HepG2 (cell line): Measurements from ENCODE around the gene KISS1. TPM values are rescaled to one million over a fixed set of nuclear protein-coding genes. Genes with fewer than 3 reads are reported as not detected.

Experiments
- ATAC-seq: fragments of 200-7000 bp; cut with Tn5 transposase; 3 replicates; pipeline ENCODE4 v1.9.1; 2020; ENCODE audit warnings: mild to moderate bottlenecking, moderate library complexity
- BruUV-seq: library from RNA; stranded (reverse); fragments of 400-500 nt; replicated peaks from 2 replicates; lab custom pipeline; 2021; lab: Mats Ljungman, UMichigan
- CTCF ChIA-PET: fragments of 300-600 bp; formaldehyde crosslinking; extraction: SDS; loops from one replicate; lab custom pipeline; 2021; ENCODE audit warnings: low total read pairs, inconsistent platforms, low intra/inter-chr PET ratio; lab: Yijun Ruan, JAX
- POLR2A ChIA-PET: fragments of 350-600 bp; sonication (Branson Sonifier 250); formaldehyde crosslinking; loops from one replicate; lab custom pipeline; 2020; ENCODE audit warnings: antibody characterized with exemption, inconsistent platforms; lab: Yijun Ruan, JAX
- DNase-seq: peaks from one replicate; pipeline ENCODE4 v3.0.0-alpha.2; 2015; ENCODE audit warnings: low spot score
- FAIRE-seq: peaks from 3 replicates; lab custom pipeline; 2011; peaks lifted over from hg19 to GRCh38; lab: Jason Lieb, UNC
- H2AFZ ChIP-seq: one replicate; pipeline ENCODE4 v1.6.1; 2011; ENCODE audit warnings: low read length, inconsistent platforms
- H3K27ac ChIP-seq: fragments of 300-600 bp; 3 replicates; pipeline ENCODE4 v1.8.0; 2011; ENCODE audit warnings: mixed run types, mild to moderate bottlenecking, mixed read lengths, low read length, inconsistent platforms; ENCODE audit not compliant: insufficient read depth; ENCODE audit errors: extremely low read length
- H3K27me3 ChIP-seq, 2 experiments: fragments of 200-600 bp in 1 of 2; 2 replicates in 1 of 2; 3 replicates in 1 of 2; pipeline versions ENCODE4 v1.6.0 to v1.8.0; 2011; ENCODE audit warnings: low read length in 2 of 2, mild to moderate bottlenecking in 2 of 2, moderate library complexity in 2 of 2, inconsistent platforms in 1 of 2; ENCODE audit not compliant: insufficient read depth in 2 of 2, control insufficient read depth in 1 of 2
- H3K36me3 ChIP-seq, 2 experiments: fragments of 200-600 bp in 1 of 2; replicated peaks in 1 of 2; 2 replicates in 1 of 2; 3 replicates in 1 of 2; pipeline versions ENCODE4 v1.5.1 to v1.8.0; 2011; ENCODE audit warnings: low read length in 2 of 2, inconsistent platforms in 1 of 2; ENCODE audit not compliant: insufficient read depth in 2 of 2, control insufficient read depth in 1 of 2
- H3K4me1 ChIP-seq: 2 replicates; pipeline ENCODE4 v1.5.1; 2012; ENCODE audit warnings: low read length, inconsistent platforms; ENCODE audit not compliant: insufficient read depth
- H3K4me2 ChIP-seq: 2 replicates; pipeline ENCODE4 v1.6.0; 2011; ENCODE audit warnings: low read depth, low read length, inconsistent platforms
- H3K4me3 ChIP-seq, 3 experiments: fragments of 200-600 bp in 1 of 3; sonication (generic), shearing (Covaris generic) in 1 of 3; replicated peaks in 1 of 3; 2 replicates each; pipeline ENCODE4 v1.5.1; 2011 to 2016; ENCODE audit warnings: low read length in 3 of 3, inconsistent platforms in 2 of 3, low read depth in 2 of 3, mild to moderate bottlenecking in 2 of 3, control low read depth in 1 of 3, mixed read lengths in 1 of 3; ENCODE audit not compliant: insufficient read depth in 1 of 3
- H3K79me2 ChIP-seq: one replicate; pipeline ENCODE4 v1.6.1; 2011; ENCODE audit warnings: low read length, inconsistent platforms; ENCODE audit not compliant: insufficient read depth
- H3K9ac ChIP-seq: 2 replicates; pipeline ENCODE4 v1.6.0; 2011; ENCODE audit warnings: mild to moderate bottlenecking, low read depth, low read length, inconsistent platforms; ENCODE audit not compliant: insufficient read depth
- H3K9me3 ChIP-seq: 2 replicates; pipeline ENCODE4 v1.5.1; 2012; ENCODE audit warnings: mild to moderate bottlenecking, low read length
- H4K20me1 ChIP-seq: 2 replicates; pipeline ENCODE4 v1.6.0; 2011; ENCODE audit warnings: inconsistent platforms, mild to moderate bottlenecking, low read length, moderate library complexity; ENCODE audit not compliant: insufficient read depth
- FOXK1 ChIP-seq: sonication (generic); formaldehyde crosslinking; IDR thresholded peaks from 2 replicates; pipeline ENCODE4 v1.4.0; 2020; ENCODE audit warnings: low read depth, missing genetic modification reagents, borderline replicate concordance
- KAT8 ChIP-seq: IDR thresholded peaks from 2 replicates; pipeline ENCODE4 v1.6.1; 2016; ENCODE audit warnings: missing genetic modification reagents, missing compliant biosample characterization
- RORA ChIP-seq: sonication (generic); formaldehyde crosslinking; IDR thresholded peaks from 2 replicates; pipeline ENCODE4 v1.5.0; 2020; ENCODE audit warnings: mild to moderate bottlenecking, missing genetic modification reagents, moderate library complexity
- SP2 ChIP-seq: sonication (generic); formaldehyde crosslinking; IDR thresholded peaks from 2 replicates; pipeline ENCODE4 v1.5.1; 2020; ENCODE audit warnings: mild to moderate bottlenecking, missing genetic modification reagents
- ZNF577 ChIP-seq: sonication (generic); formaldehyde crosslinking; IDR thresholded peaks from 2 replicates; pipeline ENCODE4 v1.4.0; 2020; ENCODE audit warnings: mild to moderate bottlenecking, low read depth, missing genetic modification reagents, borderline replicate concordance
- WGBS: methylation state at CpG from one replicate; pipeline ENCODE4 v1.1.6; 2017; ENCODE audit warnings: low lambda C conversion rate; 5-methylcytosine and 5-hydroxymethylcytosine counted together
- in situ Hi-C: cut with HindIII; loops from 2 replicates; pipeline ENCODE4 v1.10.0; 2017; ENCODE audit warnings: low pct_unique_long_range_greater_than_20kb; ENCODE audit not compliant: extremely low pct_ligation_motif_present
- intact Hi-C: fragments of 100-400 bp; cut with micrococcal nuclease; formaldehyde crosslinking; loops from one replicate; pipeline ENCODE4 v1.10.0; 2022; ENCODE audit not compliant: unreplicated experiment
- polyA plus RNA-seq, 8 experiments: library from polyadenylated mRNA; depleted of rRNA in 3 of 8; stranded (reverse) in 7 of 8; unstranded in 1 of 8; fragments of >200 nt; fragmentation: Illumina TruSeq in 4 of 8; extraction: Trizol in 4 of 8; gene quantifications; 2 replicates each; pipeline versions ENCODE4 v1.2.1 to v1.2.3, GENCODE V29; 2011 to 2016; ENCODE audit warnings: low read depth in 4 of 8, missing spikeins in 1 of 8, mixed read lengths in 1 of 8; ENCODE audit not compliant: insufficient read depth in 1 of 8
- total RNA-seq, 5 experiments: library from RNA; depleted of rRNA; stranded (reverse); fragments of >200 nt; fragmentation: Illumina TruSeq; extraction: Trizol; gene quantifications; 2 replicates each; pipeline ENCODE4 v1.2.3, GENCODE V29; 2016; ENCODE audit warnings: low read depth in 1 of 5
- TF ChIP-seq, protein P1 (sequence below): sonication (generic); formaldehyde crosslinking; conservative IDR thresholded peaks from 2 replicates; pipeline ENCODE4 v1.8.1; 2023; ENCODE audit warnings: missing genetic modification reagents
- TF ChIP-seq, protein P2 (sequence below): sonication (generic); formaldehyde crosslinking; IDR thresholded peaks from 2 replicates; pipeline ENCODE4 v1.4.0; 2020; ENCODE audit warnings: missing genetic modification reagents, borderline replicate concordance
- TF ChIP-seq, protein P3 (sequence below): fragments of 450-650 bp; IDR thresholded peaks from 2 replicates; pipeline ENCODE4 v1.6.1; 2017

KISS1 gene
- total and polyA plus RNA-seq, 2 of the 13 experiments (the other 11 are each of a cell fraction or from before 2014, with no cell fraction given) = 0.24 to 0.80 TPM

DNA sequence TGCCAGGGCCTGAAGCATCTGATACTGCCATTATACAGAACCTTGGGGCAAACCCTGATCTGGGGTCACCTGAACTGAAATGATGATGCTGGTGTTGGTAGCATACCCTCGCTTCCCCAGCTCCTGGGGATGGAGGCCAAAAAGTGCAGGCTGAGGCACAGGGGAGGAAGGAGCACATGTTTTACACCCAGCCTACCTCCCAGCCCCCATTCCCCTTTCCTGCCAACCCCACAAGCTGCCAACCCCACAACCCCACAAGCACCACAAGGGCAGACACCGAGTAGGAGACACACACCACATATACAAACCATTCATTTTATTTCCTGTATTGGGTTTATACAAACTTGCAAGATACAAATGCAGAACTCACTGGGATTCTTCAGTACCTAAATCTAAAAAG, 22.3 kb upstream of the KISS1 start (continued):
- TF ChIP-seq, protein P1, sequence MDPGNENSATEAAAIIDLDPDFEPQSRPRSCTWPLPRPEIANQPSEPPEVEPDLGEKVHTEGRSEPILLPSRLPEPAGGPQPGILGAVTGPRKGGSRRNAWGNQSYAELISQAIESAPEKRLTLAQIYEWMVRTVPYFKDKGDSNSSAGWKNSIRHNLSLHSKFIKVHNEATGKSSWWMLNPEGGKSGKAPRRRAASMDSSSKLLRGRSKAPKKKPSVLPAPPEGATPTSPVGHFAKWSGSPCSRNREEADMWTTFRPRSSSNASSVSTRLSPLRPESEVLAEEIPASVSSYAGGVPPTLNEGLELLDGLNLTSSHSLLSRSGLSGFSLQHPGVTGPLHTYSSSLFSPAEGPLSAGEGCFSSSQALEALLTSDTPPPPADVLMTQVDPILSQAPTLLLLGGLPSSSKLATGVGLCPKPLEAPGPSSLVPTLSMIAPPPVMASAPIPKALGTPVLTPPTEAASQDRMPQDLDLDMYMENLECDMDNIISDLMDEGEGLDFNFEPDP = no peak
- no peak for TF ChIP-seq ZNF577 (CRISPR knock-in tag)
- TF ChIP-seq KAT8 (CRISPR knock-in tag) = no peak
- TF ChIP-seq, all 625 proteins: peak for 0

DNA sequence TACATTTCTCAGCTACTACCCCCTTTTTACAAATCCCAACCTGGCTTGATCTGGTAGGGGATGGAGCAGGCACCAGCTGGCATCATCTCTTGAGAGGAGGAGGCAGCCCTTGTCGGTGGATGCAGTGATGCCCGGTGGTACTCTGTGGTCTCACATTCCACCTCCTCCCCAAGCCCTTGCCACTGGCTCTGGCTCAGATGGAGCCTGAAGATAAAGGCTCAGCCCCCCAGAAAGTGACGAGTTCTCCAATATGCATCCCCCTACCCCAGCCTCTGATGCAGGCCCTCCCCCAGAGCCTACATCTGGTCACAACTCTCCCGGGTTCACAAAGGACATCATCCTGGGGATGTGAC, 21.3 kb upstream of the KISS1 start:
- H3K9ac ChIP-seq = no peak overlapping the region
- POLR2A ChIA-PET = no interaction called here
- peaks cover 3 to 16% of the 10 kb centered on the region in 2 experiments; a peak in 3 of 5 replicates for H3K36me3 ChIP-seq
- no peaks in the 10 kb centered on the region for H4K20me1 ChIP-seq
- no TSS peak for BruUV-seq
- TF ChIP-seq SP2 (CRISPR knock-in tag) (no peak), FOXK1 (CRISPR knock-in tag) (no peak), RORA (CRISPR knock-in tag) (no peak)
- TF ChIP-seq, protein P2, sequence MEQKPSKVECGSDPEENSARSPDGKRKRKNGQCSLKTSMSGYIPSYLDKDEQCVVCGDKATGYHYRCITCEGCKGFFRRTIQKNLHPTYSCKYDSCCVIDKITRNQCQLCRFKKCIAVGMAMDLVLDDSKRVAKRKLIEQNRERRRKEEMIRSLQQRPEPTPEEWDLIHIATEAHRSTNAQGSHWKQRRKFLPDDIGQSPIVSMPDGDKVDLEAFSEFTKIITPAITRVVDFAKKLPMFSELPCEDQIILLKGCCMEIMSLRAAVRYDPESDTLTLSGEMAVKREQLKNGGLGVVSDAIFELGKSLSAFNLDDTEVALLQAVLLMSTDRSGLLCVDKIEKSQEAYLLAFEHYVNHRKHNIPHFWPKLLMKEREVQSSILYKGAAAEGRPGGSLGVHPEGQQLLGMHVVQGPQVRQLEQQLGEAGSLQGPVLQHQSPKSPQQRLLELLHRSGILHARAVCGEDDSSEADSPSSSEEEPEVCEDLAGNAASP (CRISPR knock-in tag) = no peak
- TF ChIP-seq, protein P3, sequence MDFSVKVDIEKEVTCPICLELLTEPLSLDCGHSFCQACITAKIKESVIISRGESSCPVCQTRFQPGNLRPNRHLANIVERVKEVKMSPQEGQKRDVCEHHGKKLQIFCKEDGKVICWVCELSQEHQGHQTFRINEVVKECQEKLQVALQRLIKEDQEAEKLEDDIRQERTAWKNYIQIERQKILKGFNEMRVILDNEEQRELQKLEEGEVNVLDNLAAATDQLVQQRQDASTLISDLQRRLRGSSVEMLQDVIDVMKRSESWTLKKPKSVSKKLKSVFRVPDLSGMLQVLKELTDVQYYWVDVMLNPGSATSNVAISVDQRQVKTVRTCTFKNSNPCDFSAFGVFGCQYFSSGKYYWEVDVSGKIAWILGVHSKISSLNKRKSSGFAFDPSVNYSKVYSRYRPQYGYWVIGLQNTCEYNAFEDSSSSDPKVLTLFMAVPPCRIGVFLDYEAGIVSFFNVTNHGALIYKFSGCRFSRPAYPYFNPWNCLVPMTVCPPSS = no peak
- no peak for FAIRE-seq
- H3K9me3 ChIP-seq = no peaks in the 10 kb centered on the region
- no peaks in the 10 kb centered on the region; a peak in 1 of 5 replicates for H3K27me3 ChIP-seq
- H3K79me2 ChIP-seq = peaks cover 8% of the 10 kb centered on the region
- no peak overlapping the region for H3K4me3 ChIP-seq
- no peak for DNase-seq
- in situ Hi-C loops = no loop called here
- intact Hi-C loops = no loop called here
- no peak for ATAC-seq
- H3K4me2 ChIP-seq = no peak overlapping the region
- peaks cover 16% of the 10 kb centered on the region for H3K4me1 ChIP-seq
- 56% methylated on average over 4 of the region's 4 CpGs for WGBS
- CTCF ChIA-PET = no interaction called here
- H2AFZ ChIP-seq = no peak overlapping the region
- H3K27ac ChIP-seq = no peak overlapping the region
